ENCODE data around the gene LLGL2. TPM values are rescaled to one million over a fixed set of nuclear protein-coding genes. Genes with fewer than 3 reads are reported as not detected.

The LLGL2 gene
- total and polyA plus RNA-seq, 10 of the 15 experiments (the other 5 are each of a cell fraction or from before 2014, with no cell fraction given), result 0.21 to 9.9 (median 4.5) TPM

DNA sequence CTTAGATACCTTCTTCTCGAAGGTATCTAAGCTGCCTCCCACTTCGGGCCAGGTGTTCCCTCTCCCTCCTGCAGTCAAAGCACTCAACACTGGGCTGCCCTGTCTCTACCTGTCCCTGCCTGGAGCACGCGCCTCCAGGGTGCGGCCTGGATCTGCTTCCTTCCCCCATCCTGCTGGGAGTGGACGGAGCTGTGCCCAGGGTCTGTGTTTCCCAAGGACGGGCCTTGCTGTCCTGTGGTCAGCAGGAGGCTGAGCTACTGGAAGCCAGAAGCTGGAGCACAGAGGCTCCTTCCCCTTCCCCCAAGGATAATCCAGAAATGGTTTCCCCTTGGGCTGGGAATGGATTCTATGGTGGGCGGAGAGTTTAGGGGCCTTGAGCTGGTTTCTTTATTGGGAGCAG lies 16.7 kb downstream of the LLGL2 start:
- RAD21 ChIA-PET (ENCODE audit: unreplicated experiment), result interaction anchor here (1.3 to 1.7 kb wide), 2 partner anchors 8 to 26 kb away, joined by 4 read pairs; partner anchors contain the start of gene TSEN54
- CTCF ChIA-PET, result interaction anchor here (0.6 to 1.1 kb wide), 3 partner anchors 25 to 370 kb away, joined by 3 read pairs; no protein-coding TSS in a partner anchor
- ATAC-seq, result no peak

More for the DNA sequence above, 16.7 kb downstream of the LLGL2 start:
- Histone ChIP-seq H3K27ac (ENCODE audit: control insufficient read depth, insufficient read depth) (no peak overlapping the region), H3K4me2 (ENCODE audit: control insufficient read depth, insufficient read depth) (no peak overlapping the region), H3K79me2 (ENCODE audit: control insufficient read depth, insufficient read depth, low read length) (no peaks in the 10 kb centered on the region), H3K36me3 (ENCODE audit: control insufficient read depth in 2 of 2, insufficient read depth in 2 of 2, low read length in 1 of 2) (no peaks in the 10 kb centered on the region), H3K9ac (ENCODE audit: control insufficient read depth, insufficient read depth, low read length) (no peak overlapping the region), H3K9me3 (replicated peaks; ENCODE audit: control insufficient read depth, insufficient read depth, low read length) (no peaks in the 10 kb centered on the region), H3K4me3 (no peak overlapping the region), H3K4me1 (ENCODE audit: control insufficient read depth, insufficient read depth, low read length) (no peaks in the 10 kb centered on the region), H2AFZ (ENCODE audit: control insufficient read depth, low read depth, low read length) (no peak overlapping the region), H3K27me3 (replicated peaks in 1 of 2; ENCODE audit: control insufficient read depth in 2 of 2, insufficient read depth in 2 of 2, low read length in 1 of 2) (no peaks in the 10 kb centered on the region), H4K20me1 (ENCODE audit: control insufficient read depth, insufficient read depth) (no peaks in the 10 kb centered on the region)
- DNase-seq (ENCODE audit: low read depth, low spot score) (no peak), FAIRE-seq (no peak)
- POLR2A ChIA-PET, result no interaction called here
- 70% methylated on average over 8 of the region's 8 CpGs for WGBS (ENCODE audit: insufficient coverage, insufficient replicate concordance, low lambda C conversion rate, missing lambda C conversion rate)
- SMC1A ChIA-PET (ENCODE audit: uncharacterized antibody, unreplicated experiment), result interaction anchor here (1.2 kb wide), 1 partner anchor 11 kb away, joined by 3 read pairs; no protein-coding TSS in a partner anchor
- intact Hi-C loops (cut with micrococcal nuclease; ENCODE audit: unreplicated experiment), result no loop called here
- in situ Hi-C loops (cut with MboI), result no loop called here
- TF ChIP-seq ATF7 (IDR thresholded peaks at IDR 0.05; ENCODE audit: low read depth) (no peak), KAT2A (conservative IDR thresholded peaks at IDR 0.05; ENCODE audit: control insufficient read depth, low read depth, low read length) (no peak), BACH1 (IDR thresholded peaks at IDR 0.05; ENCODE audit: borderline replicate concordance) (no peak), EP300 (IDR thresholded peaks at IDR 0.05; ENCODE audit: borderline replicate concordance in 1 of 2, control insufficient read depth in 1 of 2, low read depth in 2 of 2, low read length in 2 of 2) (no peak), FOS (IDR thresholded peaks at IDR 0.05; ENCODE audit: borderline replicate concordance, extremely low read depth, insufficient read length) (no peak), TCF7 (IDR thresholded peaks at IDR 0.05; ENCODE audit: borderline replicate concordance) (no peak), EED (IDR thresholded peaks at IDR 0.05; ENCODE audit: low read depth) (no peak)
- TF ChIP-seq, protein P1, sequence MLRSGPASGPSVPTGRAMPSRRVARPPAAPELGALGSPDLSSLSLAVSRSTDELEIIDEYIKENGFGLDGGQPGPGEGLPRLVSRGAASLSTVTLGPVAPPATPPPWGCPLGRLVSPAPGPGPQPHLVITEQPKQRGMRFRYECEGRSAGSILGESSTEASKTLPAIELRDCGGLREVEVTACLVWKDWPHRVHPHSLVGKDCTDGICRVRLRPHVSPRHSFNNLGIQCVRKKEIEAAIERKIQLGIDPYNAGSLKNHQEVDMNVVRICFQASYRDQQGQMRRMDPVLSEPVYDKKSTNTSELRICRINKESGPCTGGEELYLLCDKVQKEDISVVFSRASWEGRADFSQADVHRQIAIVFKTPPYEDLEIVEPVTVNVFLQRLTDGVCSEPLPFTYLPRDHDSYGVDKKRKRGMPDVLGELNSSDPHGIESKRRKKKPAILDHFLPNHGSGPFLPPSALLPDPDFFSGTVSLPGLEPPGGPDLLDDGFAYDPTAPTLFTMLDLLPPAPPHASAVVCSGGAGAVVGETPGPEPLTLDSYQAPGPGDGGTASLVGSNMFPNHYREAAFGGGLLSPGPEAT (IDR thresholded peaks at IDR 0.05; ENCODE audit: low read depth), result no peak
- BruUV-seq (replicated peaks), result no TSS peak
